ENCODE results near the gene CCNY. TPM values are rescaled to one million over a fixed set of nuclear protein-coding genes. Genes with fewer than 3 reads are reported as not detected.

The CCNY gene
- total and polyA plus RNA-seq, 2 of the 4 experiments (the other 2 are of a cell fraction), result 38.0 to 131 TPM

DNA sequence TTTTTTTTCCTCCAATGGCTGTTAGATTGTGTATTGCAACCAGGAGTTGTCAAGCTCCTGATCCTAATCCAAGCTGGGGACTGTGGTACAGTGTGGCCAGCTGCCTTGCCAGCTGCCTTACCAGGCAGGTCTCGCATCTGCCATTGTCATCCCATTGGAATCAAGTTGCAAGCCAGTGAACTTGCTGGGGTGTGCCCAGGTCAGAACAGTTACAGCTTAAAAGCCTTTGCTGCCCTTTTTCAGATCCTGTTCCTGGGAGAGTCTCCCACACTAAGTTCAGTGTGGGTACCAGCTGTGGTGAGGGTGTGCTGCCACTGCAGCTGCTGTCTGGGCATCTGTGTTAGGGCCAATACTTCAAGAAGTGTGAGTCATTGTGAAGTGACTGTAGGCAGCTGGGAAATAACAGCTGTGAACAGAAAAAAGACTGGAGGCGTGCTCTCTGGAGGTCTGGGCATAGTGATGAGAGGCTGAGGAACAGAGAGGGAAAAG is 72.8 kb downstream of the CCNY start (continued):
- no peak; the same call in 1 of the 2 replicates for TF ChIP-seq NFE2L2 (IDR thresholded peaks at IDR 0.05; ENCODE audit: low read depth, low read length)

DNA sequence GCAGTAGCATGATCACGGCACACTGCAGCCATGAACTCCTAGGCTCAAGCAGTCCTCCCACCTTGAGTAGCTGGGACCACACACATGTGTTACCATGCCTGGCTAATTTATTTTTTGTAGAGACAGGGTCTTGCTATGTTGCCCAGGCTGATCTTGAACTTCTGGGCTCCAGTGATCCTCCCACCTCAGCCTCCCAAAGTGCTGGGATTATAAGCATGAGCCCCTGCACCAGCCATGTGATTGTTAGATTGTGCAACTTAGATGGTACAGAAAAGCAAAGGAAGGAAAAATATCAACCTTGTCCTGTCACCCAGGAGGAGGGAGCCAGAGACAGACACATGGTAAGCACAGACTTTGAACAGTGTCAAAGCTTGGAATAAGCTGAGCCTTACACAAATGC is 73.5 kb downstream of the CCNY start:
- CTCF ChIA-PET, result interaction anchor here (0.6 kb wide), 1 partner anchor 48 kb away, joined by 3 read pairs; no protein-coding TSS in a partner anchor
- dilution Hi-C loops (cut with HindIII; ENCODE audit: low sequenced_read_pairs, unreplicated experiment), result no loop called here

More for the DNA sequence above, 73.5 kb downstream of the CCNY start:
- Histone ChIP-seq H3K4ac (ENCODE audit: low read depth, low read length) (no peak overlapping the region), H3K79me1 (ENCODE audit: low read depth in 1 of 2, low read length in 2 of 2) (peaks cover 36 to 76% of the 10 kb centered on the region in 2 experiments), H3K9me3 (ENCODE audit: control insufficient read depth, insufficient read depth, low read length) (no peaks in the 10 kb centered on the region), H2BK120ac (ENCODE audit: low read depth, low read length) (no peak overlapping the region), H2BK5ac (ENCODE audit: low read depth, low read length, poor library complexity, severe bottlenecking) (no peak overlapping the region), H3K27me3 (ENCODE audit: control insufficient read depth, insufficient read depth, low read length) (no peaks in the 10 kb centered on the region), H2AK9ac (replicated peaks; ENCODE audit: low read depth, low read length, poor library complexity) (no peak overlapping the region), H2BK20ac (ENCODE audit: low read depth, low read length) (no peak overlapping the region), H4K8ac (ENCODE audit: low read depth in 2 of 2, low read length in 2 of 2) (no peak overlapping the region), H3K56ac (ENCODE audit: extremely low read depth, insufficient read depth, low read length) (no peak overlapping the region), H2AK5ac (ENCODE audit: low read depth, low read length) (peak overlapping the region; percentile 60), H3K36me3 (ENCODE audit: control insufficient read depth, insufficient read depth, low read length) (no peaks in the 10 kb centered on the region), H3K4me1 (ENCODE audit: control insufficient read depth, insufficient read depth, low read length) (peaks cover 26% of the 10 kb centered on the region), H3K9me1 (ENCODE audit: insufficient read depth, low read length) (peaks cover 29% of the 10 kb centered on the region), H3K4me2 (ENCODE audit: low read depth, low read length) (no peak overlapping the region), H3K4me3 (ENCODE audit: insufficient read depth, low read depth, low read length) (no peak overlapping the region), H2BK15ac (ENCODE audit: low read depth, low read length) (no peak overlapping the region), H2AFZ (replicated peaks; ENCODE audit: low read length, poor library complexity) (no peak overlapping the region), H4K5ac (ENCODE audit: low read depth, low read length) (no peak overlapping the region), H3K18ac (ENCODE audit: low read depth, low read length) (no peak overlapping the region), H4K91ac (ENCODE audit: insufficient read depth, low read depth, low read length) (no peak overlapping the region), H3K14ac (replicated peaks; ENCODE audit: low read depth, low read length) (no peak overlapping the region), H4K20me1 (ENCODE audit: insufficient read depth, low read length) (peaks cover 69% of the 10 kb centered on the region), H3K27ac (ENCODE audit: insufficient read depth, low read length) (no peak overlapping the region), H3K23ac (ENCODE audit: low read depth, low read length) (no peak overlapping the region), H3K9ac (ENCODE audit: low read depth, low read length) (no peak overlapping the region)
- in situ Hi-C loops (cut with MboI; ENCODE audit: low sequenced_read_pairs) (no loop called here), intact Hi-C loops (cut with micrococcal nuclease) (loop anchor here (5.0 kb wide), 1 partner anchor 73 kb away; the partner anchor contains the start of gene CCNY)
- WGBS, 2 experiments (ENCODE audit: extremely low coverage in 2 of 2, insufficient read length in 1 of 2), result no CpG with 5 or more reads among the region's 1 CpG
- BruUV-seq (replicated peaks), result no TSS peak
- POLR2A ChIA-PET (ENCODE audit: unreplicated experiment), result no interaction called here
- DNase-seq (no peak), ATAC-seq (ENCODE audit: low read depth) (no peak)
- TF ChIP-seq POLR2A (IDR thresholded peaks at IDR 0.05; ENCODE audit: low read depth, low read length), result no peak
- TF ChIP-seq CEBPB (IDR thresholded peaks at IDR 0.05; ENCODE audit: low read depth, low read length), result peak; percentile 46; the same call in 1 of the 2 replicates
